NCI-H1417 treated with DMSO at 0.1 percent for 48 hours (cell line): ENCODE results near the gene PARVG.

Source experiments
- DNase-seq: peaks from one replicate; lab custom pipeline; 2025; lab: John Stamatoyannopoulos, UW

PARVG gene

DNA sequence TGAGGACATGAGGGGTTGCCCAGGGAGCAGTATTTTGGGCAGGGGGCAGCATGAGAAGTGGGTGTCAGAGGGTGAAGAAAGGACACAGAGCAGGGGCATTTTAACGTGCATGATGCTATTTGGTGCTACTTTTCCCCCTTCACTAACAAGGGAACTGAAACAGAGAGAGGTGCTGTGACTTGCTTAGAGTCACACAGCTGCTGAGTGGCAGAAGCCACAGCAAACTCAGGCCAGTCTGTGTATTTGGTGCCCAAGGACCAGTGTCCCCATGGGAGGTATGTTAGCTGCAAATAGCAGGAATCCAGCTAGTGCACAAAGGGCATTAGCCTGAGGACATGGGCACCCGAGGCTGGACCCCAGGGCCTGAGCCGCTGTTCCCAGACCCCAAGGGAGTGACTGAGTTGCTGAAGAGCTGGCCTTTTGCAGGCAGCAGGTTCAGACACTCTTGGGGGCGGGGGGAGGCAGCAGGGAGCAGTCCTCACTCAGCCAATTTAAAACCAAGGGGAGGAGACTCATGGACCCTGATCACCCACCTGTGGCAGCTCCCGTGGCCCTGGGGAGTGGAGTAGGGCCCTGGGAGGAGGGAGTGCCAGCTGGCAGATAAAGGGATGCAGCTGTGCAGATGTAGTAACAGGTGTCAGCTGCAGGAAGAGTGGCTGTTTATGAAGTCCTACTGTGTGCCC lies 14.6 kb downstream of the PARVG start:
- DNase-seq: no peak

GRCh38 chr22:44196241-44196640 lies 15.5 kb downstream of the PARVG start:
- no peak for DNase-seq

- no peak for DNase-seq
Observed at GRCh38 chr22:44196731-44197131, 16.0 kb downstream of the PARVG start.

DNA sequence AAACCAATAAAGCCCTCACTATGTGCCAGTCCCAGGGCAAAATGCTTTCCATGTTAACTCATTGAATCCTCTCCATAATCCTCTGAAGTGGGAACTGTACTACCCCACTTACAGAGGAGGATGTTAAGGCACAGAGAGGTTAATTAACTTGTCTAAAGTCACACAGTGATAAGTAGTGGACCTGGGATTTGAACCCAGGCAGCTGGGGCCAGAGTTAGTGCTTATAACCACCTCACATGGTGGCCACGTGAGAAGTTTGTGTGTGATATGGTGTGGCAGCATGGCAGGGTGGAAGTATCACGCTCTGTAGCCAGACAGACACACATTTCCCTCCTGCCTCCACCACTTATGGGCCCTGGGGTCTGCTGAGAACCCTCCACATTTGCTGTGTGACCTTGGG lies 16.5 kb downstream of the PARVG start:
- DNase-seq: no peak

GRCh38 chr22:44199164-44199563 lies 18.4 kb downstream of the PARVG start:
- DNase-seq: no peak

DNA sequence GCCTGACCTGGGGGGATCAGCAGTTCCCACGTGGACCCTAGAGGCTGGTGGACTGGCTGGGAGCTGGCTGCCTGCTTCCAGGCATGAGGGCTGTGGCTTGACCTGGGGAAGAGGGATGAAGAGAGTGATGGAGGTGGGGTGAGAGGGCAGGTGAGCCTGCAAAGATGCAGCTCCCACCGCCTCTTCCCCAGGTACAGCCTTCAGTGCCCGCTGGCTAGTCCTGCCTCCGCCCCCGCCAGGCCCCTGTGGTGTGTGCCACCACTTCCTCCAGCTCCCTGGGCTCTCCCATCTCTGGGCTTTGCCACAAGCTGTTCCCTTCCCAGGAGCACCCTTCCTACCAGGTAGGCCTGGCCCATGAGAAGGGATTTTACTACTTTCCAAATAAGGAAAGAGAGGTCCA lies 19.1 kb downstream of the PARVG start:
- DNase-seq: no peak

DNA sequence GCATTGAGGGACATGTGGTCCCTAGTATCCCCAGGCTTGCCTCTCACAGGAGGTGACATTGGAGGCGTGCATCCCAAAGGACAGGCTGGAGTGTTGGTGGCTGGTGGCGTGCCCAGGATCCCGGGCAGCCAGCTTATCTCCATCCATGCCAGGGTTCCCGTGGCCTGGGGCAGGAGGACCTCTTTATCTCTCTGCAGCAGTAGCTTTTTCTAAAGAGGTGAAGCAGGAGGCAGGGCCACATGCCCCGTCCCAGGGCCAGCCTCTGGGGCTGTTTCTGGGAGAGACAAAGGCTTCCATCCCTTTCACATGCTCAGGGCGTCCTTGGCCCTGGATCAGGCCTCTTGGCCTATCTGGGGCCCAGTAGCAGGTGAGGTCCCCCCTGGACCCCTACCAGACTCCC lies 19.7 kb downstream of the PARVG start:
- no peak for DNase-seq

DNA sequence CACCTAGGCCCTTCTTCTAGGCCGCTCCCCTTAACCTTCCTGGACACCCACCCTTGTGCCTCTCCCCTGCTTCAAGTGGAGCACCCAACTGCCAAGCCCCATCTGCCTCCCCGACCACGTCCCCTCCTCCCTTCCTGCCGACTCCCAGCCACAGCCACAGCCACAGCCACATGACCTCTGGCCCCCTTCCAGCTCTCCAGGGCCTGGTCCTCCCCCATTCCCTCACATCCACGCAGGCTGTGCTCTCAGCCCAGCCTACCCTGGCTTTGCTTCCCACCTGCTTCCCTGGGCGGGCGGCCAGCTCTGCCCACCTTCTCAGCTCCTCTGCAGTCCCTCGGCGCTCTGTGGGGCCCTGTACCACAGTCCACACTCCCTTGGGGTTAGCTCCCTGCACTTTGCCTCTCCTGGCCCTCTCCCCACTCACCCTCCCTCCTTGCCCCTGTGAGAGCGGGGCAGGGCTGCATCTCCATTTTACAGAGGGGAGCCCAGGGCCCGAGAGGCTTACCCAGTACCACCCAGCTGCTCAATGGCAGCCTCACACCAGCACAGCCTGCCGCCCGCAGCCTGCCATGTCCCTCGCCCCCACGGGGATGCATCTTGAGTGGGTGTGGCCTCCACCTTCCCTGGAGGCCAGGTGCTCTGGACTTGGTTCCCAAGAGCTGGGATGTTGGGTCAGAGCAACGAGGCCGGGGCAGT lies 20.3 kb downstream of the PARVG start:
- DNase-seq: no peak

DNA sequence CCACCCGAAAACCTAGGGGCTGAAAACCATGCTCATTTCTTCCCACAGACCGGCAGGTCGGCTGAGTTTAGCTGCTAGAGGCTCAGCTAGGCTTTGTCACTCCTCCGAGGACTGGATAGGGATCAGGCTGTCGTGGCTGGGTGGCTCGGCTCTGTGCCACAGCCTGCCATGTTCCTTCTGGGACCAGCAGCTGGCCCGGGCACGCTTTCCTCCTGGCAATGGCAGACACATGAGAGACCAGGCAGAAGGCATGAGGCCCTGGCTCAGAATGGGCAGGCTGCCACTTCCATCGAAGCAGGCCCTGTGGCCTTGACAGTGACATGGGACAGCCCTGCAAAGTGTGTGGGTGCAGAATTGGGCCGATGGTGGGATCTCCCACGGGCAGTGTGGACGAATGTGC lies 20.9 kb downstream of the PARVG start:
- DNase-seq: no peak

DNA sequence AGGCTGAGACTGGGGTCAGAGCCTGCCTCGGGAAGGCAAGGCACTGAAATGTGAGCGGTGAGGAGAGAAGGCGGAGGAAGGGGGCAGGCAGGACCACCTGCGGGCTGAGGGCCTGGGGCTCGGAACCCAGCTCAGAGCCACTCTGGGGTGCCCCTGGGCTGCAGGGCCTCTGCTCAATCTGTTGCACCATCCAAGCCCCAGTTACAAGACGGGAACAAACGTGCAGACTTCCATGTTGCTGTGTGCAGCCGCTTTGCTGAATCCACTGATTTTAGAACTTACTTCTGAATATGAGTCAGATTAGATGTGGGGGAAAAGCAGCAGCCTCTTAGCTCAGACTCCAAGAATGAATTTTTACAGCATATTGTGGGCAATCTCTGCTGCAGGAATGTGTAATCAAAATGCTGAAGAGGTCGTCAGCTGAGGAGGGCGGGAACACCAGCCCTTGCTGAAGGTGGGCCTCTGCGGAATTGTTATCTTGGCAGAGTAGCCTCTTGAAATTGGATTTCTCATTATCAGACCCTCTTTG lies 21.6 kb downstream of the PARVG start:
- DNase-seq: no peak

- no peak for DNase-seq
Observed at GRCh38 chr22:44203203-44203602, 22.5 kb downstream of the PARVG start.

DNA sequence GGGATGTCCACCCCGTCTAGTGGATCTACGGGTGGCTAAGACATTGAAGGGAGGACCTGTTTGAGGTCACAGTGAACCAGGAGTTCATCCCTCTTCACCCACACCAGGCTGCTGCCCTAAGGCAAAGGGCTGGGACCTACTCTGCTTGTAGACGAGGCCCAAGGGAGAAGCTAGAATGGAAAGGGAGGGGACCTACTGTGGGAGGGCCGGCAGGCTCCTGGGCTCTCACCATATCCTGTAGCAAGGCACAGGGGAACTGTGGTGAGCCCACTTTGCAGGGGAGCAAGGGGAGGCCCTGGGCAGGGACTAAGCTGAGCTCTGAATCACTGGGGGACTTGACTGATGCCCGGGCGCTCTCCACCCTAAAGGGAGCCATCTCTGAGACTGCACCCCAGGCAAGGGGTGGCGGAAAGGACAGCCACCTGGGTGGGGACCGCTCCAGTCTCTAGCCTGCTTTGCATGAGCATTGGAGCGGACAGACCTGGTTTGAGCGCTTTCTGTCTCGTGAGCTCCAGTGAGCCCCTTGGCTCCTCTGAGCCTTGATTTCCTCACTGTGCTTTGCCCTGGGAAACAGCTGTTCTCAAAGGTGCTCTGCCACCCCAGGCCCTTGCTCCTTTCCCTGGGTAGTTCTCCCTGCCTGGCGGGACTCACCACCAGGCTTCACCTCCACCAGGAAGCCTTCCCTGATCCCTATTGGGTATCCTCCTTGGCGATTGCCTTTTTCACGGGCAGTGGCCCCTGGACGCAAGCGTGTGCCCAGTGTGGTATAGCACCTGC lies 24.2 kb downstream of the PARVG start:
- no peak for DNase-seq

GRCh38 chr22:44205516-44206329 lies 25.0 kb downstream of the PARVG start:
- DNase-seq: no peak

DNA sequence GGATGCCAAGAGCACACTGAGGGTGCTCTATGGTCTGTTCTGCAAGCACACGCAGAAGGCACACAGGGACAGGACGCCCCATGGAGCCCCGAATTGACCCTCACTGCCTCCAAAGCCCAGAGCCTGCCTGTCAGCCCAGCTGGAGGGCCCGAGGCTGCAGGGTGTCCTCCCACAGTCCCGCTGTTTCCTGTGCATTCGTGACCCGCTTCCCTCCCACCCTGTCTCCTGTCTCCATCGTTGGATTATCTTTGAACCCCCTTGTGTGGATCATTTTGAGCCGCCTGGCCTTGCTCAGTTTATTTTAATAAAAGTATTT lies 25.6 kb downstream of the PARVG start:
- no peak for DNase-seq

- no peak for DNase-seq
Observed at GRCh38 chr22:44206696-44207095, 26.0 kb downstream of the PARVG start.

- no peak for DNase-seq
Observed at GRCh38 chr22:44207173-44207980, 26.7 kb downstream of the PARVG start.

- no peak for DNase-seq
Observed at GRCh38 chr22:44207981-44208317, 27.2 kb downstream of the PARVG start.

GRCh38 chr22:44209343-44209742 lies 28.6 kb downstream of the PARVG start:
- no peak for DNase-seq

- DNase-seq: no peak
Observed at GRCh38 chr22:44210722-44211121, 30.0 kb downstream of the PARVG start.

GRCh38 chr22:44211256-44211945 lies 30.7 kb downstream of the PARVG start:
- no peak for DNase-seq
